HG03196 (cell line): ENCODE data around the gene ANKS1B.
"Not testable (repeated sequence)": the region's sequence is repeated elsewhere in the genome, so short reads cannot be mapped to it uniquely, and the experiment has no call there.

Experiments used
- ATAC-seq: cut with Tn5 transposase; IDR thresholded peaks from one replicate; pipeline ENCODE4 v1.9.1; 2021; ENCODE audit not compliant: unreplicated experiment

The ANKS1B gene

GRCh38 chr12:98852181-98852580 is 1132.6 kb downstream of the ANKS1B start:
- no peak for ATAC-seq

DNA sequence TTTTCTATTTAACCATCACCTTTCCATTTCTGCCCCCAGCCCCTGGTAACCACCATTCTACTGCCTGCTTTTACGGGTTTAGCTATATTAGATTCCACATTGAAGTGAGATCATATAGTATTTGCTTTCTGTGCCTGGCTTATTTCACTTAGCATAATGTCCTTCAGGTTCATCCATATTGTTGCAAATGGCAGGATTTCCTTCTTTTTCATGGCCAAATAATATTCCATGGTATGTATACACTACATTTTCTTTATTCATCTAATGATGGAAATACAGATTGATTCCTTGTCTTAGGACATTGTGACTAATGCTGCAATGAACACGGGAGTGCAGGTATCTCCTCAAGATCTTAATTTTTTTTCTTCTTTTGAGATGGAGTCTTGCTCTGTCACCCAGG is 1137.5 kb downstream of the ANKS1B start:
- no peak for ATAC-seq

DNA sequence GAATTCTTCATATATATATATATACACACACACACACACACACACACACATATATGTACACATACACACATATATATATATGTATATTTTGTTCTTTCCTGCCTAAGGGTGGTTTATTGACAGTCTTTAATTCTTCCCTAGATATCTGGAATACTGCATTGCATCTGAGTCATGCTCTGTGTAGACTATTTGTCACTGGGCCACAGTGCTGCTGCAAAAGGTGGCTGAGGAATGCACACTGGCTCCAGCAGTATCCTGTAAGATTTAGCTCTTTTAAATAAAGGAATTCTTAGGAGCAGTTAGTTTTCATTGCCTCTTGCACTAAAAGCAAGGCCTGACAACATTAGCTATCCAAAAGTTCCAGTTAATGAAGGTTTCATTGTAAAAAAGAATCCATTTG is 1138.8 kb downstream of the ANKS1B start:
- no peak for ATAC-seq

- no peak for ATAC-seq
These were observed 1144.4 kb downstream of the ANKS1B start for GRCh38 chr12:98840325-98840724.

GRCh38 chr12:98838231-98838647 is 1146.5 kb downstream of the ANKS1B start:
- no peak for ATAC-seq

DNA sequence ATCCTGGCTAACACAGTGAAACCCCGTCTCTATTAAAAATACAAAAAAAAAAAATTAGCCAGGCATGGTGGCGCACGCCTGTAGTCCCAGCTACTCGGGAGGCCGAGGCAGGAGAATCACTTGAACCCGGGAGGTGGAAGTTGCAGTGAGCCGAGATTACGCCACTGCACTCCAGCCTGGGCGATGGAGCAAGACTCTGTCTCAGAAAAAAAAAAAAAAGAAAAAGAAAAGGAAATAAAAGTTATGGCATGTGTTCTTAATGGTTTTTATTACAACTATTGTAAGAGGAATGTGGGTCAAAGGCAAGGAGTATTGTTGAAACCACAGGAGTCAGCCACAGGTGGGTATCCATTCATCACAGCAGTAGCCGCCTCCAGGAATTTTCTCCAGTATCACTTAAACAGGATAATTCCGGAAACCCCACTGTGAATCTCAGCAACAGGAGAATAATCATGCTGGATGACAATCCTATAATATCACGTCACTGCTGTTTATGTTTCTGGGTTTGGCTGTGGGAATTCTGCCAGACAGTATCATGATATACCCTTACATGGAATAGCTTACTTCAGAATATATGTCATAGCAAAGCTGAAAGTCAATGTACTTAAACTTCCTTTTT is 1147.5 kb downstream of the ANKS1B start:
- not testable (repeated sequence) for ATAC-seq

- no peak for ATAC-seq
These were observed 1154.1 kb downstream of the ANKS1B start for GRCh38 chr12:98830657-98831056.

GRCh38 chr12:98828802-98829600 is 1155.7 kb downstream of the ANKS1B start:
- ATAC-seq: no peak

DNA sequence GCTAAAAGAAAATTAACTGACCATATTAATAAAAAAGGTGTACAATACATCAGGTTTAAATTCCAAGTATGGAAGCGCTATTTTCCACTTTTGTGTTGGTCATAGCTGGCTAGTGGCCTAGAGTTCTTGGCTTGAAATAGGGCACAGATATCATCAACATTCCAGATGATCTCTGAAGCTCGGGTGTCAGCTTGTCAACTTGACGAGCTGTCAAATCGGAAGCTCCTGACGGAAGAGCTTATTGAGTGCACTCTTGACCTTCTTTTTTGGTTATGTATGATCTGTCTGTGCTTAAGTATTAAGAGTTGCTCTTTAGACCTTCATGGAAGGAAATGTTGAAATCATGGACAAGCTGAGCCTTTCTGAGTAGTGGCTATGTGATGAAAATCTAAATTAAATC is 1161.7 kb downstream of the ANKS1B start:
- ATAC-seq: no peak

DNA sequence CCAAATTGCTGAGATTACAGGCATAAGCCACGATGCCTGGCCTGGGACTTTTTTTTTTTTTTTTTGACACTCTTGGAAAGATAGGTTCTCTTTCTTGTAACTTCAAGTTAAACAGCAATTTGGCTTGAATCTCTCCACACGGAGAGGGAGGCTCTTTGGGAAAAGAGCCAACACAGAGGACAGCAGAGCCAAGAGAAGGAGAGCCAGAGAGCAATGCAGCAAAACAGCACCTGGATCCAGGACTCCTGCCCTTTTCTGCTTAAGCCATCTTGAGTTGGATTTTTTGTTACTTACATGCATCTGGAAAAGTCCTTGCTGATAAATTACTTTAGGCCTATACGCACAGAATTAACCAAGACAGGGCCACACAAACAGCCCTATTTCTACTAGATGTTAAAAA is 1162.9 kb downstream of the ANKS1B start:
- no peak for ATAC-seq

GRCh38 chr12:98821232-98821631 is 1163.5 kb downstream of the ANKS1B start:
- no peak for ATAC-seq

DNA sequence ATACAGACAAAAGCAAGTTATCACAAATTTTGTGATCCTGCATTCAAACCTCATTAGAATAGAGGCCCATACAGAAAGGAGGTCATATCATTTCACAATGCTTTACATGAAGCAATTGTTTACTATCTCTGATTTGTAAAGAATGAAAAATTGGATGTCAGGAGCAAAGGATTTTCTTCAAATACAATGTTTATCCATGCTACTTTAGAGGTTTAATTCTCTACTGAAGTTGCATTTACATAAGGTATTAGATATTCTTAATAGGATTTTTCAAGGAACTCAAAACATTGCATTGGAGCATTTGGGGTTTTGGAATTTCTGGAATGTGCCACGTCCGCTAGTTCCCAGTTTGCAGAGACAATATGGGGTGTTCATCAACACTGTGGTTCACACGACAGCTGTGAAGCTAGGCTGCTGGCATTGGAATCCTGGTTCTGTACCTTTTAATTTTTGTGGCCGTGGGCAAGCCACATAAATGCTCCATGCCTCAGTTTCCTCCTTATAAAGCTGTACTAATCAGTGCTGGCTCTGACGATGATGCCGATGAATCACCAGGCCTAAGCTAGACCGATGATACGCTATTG is 1164.8 kb downstream of the ANKS1B start:
- ATAC-seq: no peak

- no peak for ATAC-seq
These were observed 1165.7 kb downstream of the ANKS1B start for GRCh38 chr12:98819071-98819470.

GRCh38 chr12:98818239-98818638 is 1166.5 kb downstream of the ANKS1B start:
- ATAC-seq: no peak

- ATAC-seq: no peak
These were observed 1167.0 kb downstream of the ANKS1B start for GRCh38 chr12:98817742-98818141.

GRCh38 chr12:98816720-98817119 is 1168.0 kb downstream of the ANKS1B start:
- ATAC-seq: no peak

- no peak for ATAC-seq
These were observed 1170.5 kb downstream of the ANKS1B start for GRCh38 chr12:98814254-98814653.

GRCh38 chr12:98812225-98812624 is 1172.5 kb downstream of the ANKS1B start:
- no peak for ATAC-seq

DNA sequence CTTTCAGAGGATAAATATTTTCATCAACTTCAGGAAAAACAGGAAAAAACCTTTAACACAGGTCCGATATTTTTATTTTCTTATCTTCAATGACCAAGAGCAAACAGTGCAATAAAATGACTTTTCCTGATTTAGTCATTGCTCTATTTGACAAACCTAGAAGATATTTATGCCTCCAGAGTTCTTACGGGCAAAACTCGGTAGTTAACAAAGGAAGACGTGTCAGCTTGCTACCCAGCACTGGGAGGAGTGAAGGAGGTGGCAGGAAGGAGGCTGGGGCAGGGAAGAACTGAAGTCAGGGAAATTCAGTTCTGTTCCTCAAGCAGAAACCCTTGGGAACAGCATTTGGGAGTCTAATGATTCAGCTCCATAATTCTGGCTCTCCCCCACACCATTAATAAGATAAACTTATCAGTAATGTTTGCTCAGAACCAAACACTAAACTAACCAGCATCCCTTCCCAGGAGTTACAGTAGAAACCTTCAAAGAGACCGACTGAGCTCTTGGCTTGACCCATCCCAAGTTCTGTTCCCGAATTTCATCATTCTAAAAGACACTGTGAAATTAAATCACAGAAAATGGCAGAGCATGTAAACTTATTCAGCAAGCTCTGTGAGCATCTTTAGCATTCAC is 1176.4 kb downstream of the ANKS1B start:
- ATAC-seq: no peak

DNA sequence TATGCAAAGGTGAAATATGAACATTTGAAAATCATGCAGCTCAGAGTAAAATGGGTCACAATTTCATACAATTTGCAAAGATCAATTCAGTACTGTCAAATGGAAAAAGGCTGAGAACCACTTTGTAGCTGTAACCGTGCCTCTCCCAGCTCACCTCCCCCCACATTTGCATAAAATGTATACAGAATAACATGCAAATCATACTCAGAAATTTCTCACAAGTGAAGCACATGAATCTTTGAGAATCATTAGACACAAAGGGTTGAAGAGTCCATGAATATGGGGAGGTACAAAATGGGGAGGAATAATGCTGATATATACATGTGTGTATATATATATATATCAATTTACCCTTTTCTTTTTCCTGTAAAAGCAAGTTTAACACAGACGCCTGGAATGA is 1177.5 kb downstream of the ANKS1B start:
- no peak for ATAC-seq

DNA sequence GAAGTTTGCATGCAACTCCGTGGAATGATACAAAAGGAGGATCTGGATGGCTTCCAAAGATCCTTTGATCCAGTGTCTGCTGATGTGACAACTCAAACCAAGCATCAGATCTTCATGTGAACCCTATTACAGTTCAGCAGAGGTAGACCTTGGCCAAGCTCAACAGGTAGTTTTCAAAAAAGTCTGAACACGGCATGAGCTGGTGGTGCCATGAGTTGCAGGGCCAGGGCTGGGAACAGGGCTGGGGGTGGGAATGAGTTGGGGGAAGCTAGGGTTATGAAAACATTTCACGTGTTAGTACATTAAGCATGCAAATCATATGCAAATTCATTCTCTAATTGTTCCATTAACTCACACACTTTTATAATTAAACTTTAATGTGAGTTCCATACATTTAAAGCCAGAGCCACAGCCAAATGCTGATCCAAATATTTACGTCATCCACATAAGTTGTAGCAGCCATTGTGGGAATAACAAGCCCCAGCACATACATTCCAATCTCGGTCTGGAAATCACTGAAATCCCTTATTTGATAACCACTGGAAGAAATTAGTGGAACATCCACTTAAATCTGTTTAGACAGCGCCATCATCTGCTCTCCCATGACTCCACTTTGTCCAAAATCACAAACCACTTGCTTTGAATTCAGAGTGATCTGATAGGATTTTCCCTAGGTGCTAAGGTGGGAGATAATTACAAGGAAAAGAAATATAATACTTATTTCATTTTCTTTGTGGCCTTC is 1181.1 kb downstream of the ANKS1B start:
- no peak for ATAC-seq
